ENCODE results near the gene PRAC1. TPM values are rescaled to one million over a fixed set of nuclear protein-coding genes. Genes with fewer than 3 reads are reported as not detected.

Gene PRAC1
- total and polyA plus RNA-seq, 2 of the 8 experiments (the other 6 are each of a cell fraction or from before 2014, with no cell fraction given): not detected

GRCh38 chr17:48770954-48771353, 48.6 kb upstream of the PRAC1 start:
- no peaks in the 10 kb centered on the region for H3K9me3 ChIP-seq (ENCODE audit: insufficient read depth in 2 of 2, low read depth in 1 of 2, low read length in 1 of 2)
- H3K27me3 ChIP-seq (replicated peaks in 1 of 4; ENCODE audit: control insufficient read depth in 3 of 4, extremely low read depth in 1 of 4, insufficient read depth in 3 of 4, low read length in 3 of 4): no peaks in the 10 kb centered on the region; a peak in 1 of 7 replicates
- no peaks in the 10 kb centered on the region for H3K79me1 ChIP-seq (ENCODE audit: low read depth, low read length)
- no peak overlapping the region for H4K5ac ChIP-seq (ENCODE audit: insufficient read length, low read depth, low read length)
- CTCF ChIA-PET (ENCODE audit: partially characterized antibody): interaction anchor here (0.9 to 18.8 kb wide), 4 partner anchors 16 to 92 kb away, joined by 4 to 186 read pairs (median 7); no protein-coding TSS in a partner anchor
- no peak overlapping the region for H2AFZ ChIP-seq (ENCODE audit: low read length)
- H4K8ac ChIP-seq (ENCODE audit: extremely low read depth, insufficient read depth, low read length): no peak overlapping the region
- no peak overlapping the region for H2BK15ac ChIP-seq (ENCODE audit: low read length)
- no peak overlapping the region for H3K14ac ChIP-seq (ENCODE audit: insufficient read length)
- WGBS, 2 experiments (ENCODE audit: extremely low coverage in 1 of 2, insufficient coverage in 1 of 2, insufficient read length in 1 of 2, insufficient replicate concordance in 2 of 2, low coverage in 1 of 2, low lambda C conversion rate in 2 of 2, missing lambda C conversion rate in 1 of 2): 91% methylated on average over 3 of the region's 3 CpGs; no CpG with 5 or more reads in 1 of the 2 experiments
- no peak overlapping the region for H3K18ac ChIP-seq (ENCODE audit: extremely low read depth, low read length)
- no peak overlapping the region for H3K27ac ChIP-seq (ENCODE audit: low read depth, low read length)
- H3K4ac ChIP-seq (replicated peaks; ENCODE audit: insufficient read length, low read depth, low read length): no peak overlapping the region
- no peaks in the 10 kb centered on the region for H3K23me2 ChIP-seq (ENCODE audit: low read depth, low read length)
- POLR2A ChIA-PET (ENCODE audit: partially characterized antibody): no interaction called here
- no peak overlapping the region for H2BK120ac ChIP-seq (replicated peaks; ENCODE audit: low read depth, low read length)
- H3K23ac ChIP-seq (ENCODE audit: insufficient read length): no peak overlapping the region
- no peak for DNase-seq (ENCODE audit: low read depth in 1 of 2, low spot score in 2 of 2)
- no peak overlapping the region for H2BK20ac ChIP-seq (ENCODE audit: low read length)
- no peaks in the 10 kb centered on the region for H4K20me1 ChIP-seq (replicated peaks in 1 of 2; ENCODE audit: control insufficient read depth in 1 of 2, insufficient read depth in 2 of 2, low read length in 2 of 2)
- no peak overlapping the region for H2BK12ac ChIP-seq (ENCODE audit: low read depth, low read length)
- no peaks in the 10 kb centered on the region for H3K4me1 ChIP-seq (replicated peaks in 1 of 4; ENCODE audit: control insufficient read depth in 3 of 4, insufficient read depth in 4 of 4, low read length in 3 of 4)
- H3K4me3 ChIP-seq (ENCODE audit: extremely low read depth in 1 of 4, insufficient read depth in 2 of 4, low read depth in 3 of 4, low read length in 4 of 4): no peak overlapping the region
- no peak overlapping the region for H3K56ac ChIP-seq (replicated peaks; ENCODE audit: insufficient read length, low read depth, low read length)
- no peak for FAIRE-seq
- H2BK5ac ChIP-seq (ENCODE audit: low read depth, low read length): no peak overlapping the region
- no peaks in the 10 kb centered on the region for H3K36me3 ChIP-seq (ENCODE audit: control insufficient read depth in 2 of 4, insufficient read depth in 4 of 4, low read length in 3 of 4)
- no peak overlapping the region for H4K91ac ChIP-seq (replicated peaks; ENCODE audit: insufficient read length, low read length)
- H2AK5ac ChIP-seq (ENCODE audit: low read depth, low read length): no peak overlapping the region
- no peak overlapping the region for H3K4me2 ChIP-seq (ENCODE audit: insufficient read depth in 1 of 2, low read depth in 2 of 2, low read length in 2 of 2)
- no peaks in the 10 kb centered on the region for H3K79me2 ChIP-seq (ENCODE audit: control insufficient read depth in 1 of 2, insufficient read depth in 2 of 2, low read length in 2 of 2)
- no peak overlapping the region for H3K9ac ChIP-seq (replicated peaks in 1 of 4; ENCODE audit: extremely low read depth in 1 of 4, low read depth in 3 of 4, low read length in 3 of 4)
- TF ChIP-seq KDM5A (IDR thresholded peaks at IDR 0.05; ENCODE audit: low read length): no peak
- no peak for TF ChIP-seq SIRT6 (IDR thresholded peaks at IDR 0.05; ENCODE audit: low read length)
- no peak for TF ChIP-seq FOSL1 (IDR thresholded peaks at IDR 0.05; ENCODE audit: insufficient read depth, low read depth, low read length)
- TF ChIP-seq HDAC2 (IDR thresholded peaks at IDR 0.05; ENCODE audit: borderline replicate concordance in 1 of 2, low read depth in 2 of 2, low read length in 2 of 2): no peak
- no peak for TF ChIP-seq SIX5 (IDR thresholded peaks at IDR 0.05; ENCODE audit: low read depth, low read length)
- TF ChIP-seq SUZ12 (IDR thresholded peaks at IDR 0.05; ENCODE audit: low read length): no peak
- TF ChIP-seq POLR2AphosphoS5 (IDR thresholded peaks at IDR 0.05; ENCODE audit: low read depth, low read length): no peak
- TF ChIP-seq BACH1 (IDR thresholded peaks at IDR 0.05; ENCODE audit: low read length): no peak
